GM12864 (cell line): ENCODE results near the gene SRC.

Experiments used
- DNase-seq: peaks from one replicate; pipeline ENCODE4 v3.0.0-alpha.2; 2011; ENCODE audit warnings: low read depth
- H3K4me3 ChIP-seq: 2 replicates; pipeline ENCODE4 v1.5.1; 2011; ENCODE audit warnings: mild to moderate bottlenecking, low read depth, low read length, control low read depth
- CTCF ChIP-seq: IDR thresholded peaks from 2 replicates; pipeline ENCODE4 v1.5.1; 2011; ENCODE audit warnings: low read depth, mild to moderate bottlenecking, moderate library complexity, low read length, control low read depth, inconsistent platforms; ENCODE audit errors: missing control alignments

Gene SRC

DNA sequence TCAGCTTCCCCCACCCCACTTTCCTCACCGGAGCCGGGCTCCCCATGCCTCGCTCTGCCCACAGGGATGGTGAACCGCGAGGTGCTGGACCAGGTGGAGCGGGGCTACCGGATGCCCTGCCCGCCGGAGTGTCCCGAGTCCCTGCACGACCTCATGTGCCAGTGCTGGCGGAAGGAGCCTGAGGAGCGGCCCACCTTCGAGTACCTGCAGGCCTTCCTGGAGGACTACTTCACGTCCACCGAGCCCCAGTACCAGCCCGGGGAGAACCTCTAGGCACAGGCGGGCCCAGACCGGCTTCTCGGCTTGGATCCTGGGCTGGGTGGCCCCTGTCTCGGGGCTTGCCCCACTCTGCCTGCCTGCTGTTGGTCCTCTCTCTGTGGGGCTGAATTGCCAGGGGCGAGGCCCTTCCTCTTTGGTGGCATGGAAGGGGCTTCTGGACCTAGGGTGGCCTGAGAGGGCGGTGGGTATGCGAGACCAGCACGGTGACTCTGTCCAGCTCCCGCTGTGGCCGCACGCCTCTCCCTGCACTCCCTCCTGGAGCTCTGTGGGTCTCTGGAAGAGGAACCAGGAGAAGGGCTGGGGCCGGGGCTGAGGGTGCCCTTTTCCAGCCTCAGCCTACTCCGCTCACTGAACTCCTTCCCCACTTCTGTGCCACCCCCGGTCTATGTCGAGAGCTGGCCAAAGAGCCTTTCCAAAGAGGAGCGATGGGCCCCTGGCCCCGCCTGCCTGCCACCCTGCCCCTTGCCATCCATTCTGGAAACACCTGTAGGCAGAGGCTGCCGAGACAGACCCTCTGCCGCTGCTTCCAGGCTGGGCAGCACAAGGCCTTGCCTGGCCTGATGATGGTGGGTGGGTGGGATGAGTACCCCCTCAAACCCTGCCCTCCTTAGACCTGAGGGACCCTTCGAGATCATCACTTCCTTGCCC, 57.4 kb downstream of the SRC start:
- no peak for DNase-seq
- no peak for TF ChIP-seq CTCF
- H3K4me3 ChIP-seq = no peak overlapping the region

- no peak for DNase-seq
- no peak for TF ChIP-seq CTCF
Measured at GRCh38 chr20:37404461-37404890, 58.5 kb downstream of the SRC start.

DNA sequence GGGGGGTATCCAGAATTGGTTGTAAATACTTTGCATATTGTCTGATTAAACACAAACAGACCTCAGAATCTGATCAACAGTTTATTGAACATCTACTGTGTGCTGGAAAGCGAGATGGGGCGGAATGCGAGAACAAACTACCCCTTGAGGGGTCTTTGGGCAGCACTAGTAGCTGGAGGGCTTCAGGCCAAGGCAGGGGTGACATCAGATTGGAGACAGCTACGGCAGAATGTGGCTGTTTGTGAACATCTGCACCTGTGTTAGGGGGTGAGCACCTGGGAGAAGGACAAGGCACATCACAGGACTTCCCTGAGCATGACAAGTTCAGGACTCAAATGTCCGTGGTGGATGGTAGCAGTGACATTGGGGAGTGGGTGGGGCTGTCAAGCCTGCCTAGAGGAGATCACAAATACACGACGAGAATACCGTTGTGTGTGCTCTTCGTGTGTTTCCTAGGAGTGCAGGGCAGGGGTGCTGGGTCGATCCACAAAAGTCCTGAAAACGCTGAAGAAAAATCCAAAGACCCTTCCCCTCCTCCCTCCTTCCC, 59.5 kb downstream of the SRC start:
- no peak overlapping the region for H3K4me3 ChIP-seq
- no peak for TF ChIP-seq CTCF
- no peak for DNase-seq

More at GRCh38 chr20:37404461-37404890, 58.5 kb downstream of the SRC start:
- H3K4me3 ChIP-seq = no peak overlapping the region

GRCh38 chr20:37406010-37406998, 60.4 kb downstream of the SRC start:
- no peak for DNase-seq
- H3K4me3 ChIP-seq = peak overlapping the region; percentile 36

GRCh38 chr20:37407019-37407566, 61.2 kb downstream of the SRC start:
- peak overlapping the region; percentile 36; the same call in 1 of the 2 replicates for H3K4me3 ChIP-seq
- no peak for DNase-seq
- TF ChIP-seq CTCF = no peak

More at GRCh38 chr20:37406010-37406998, 60.4 kb downstream of the SRC start:
- TF ChIP-seq CTCF = no peak

DNA sequence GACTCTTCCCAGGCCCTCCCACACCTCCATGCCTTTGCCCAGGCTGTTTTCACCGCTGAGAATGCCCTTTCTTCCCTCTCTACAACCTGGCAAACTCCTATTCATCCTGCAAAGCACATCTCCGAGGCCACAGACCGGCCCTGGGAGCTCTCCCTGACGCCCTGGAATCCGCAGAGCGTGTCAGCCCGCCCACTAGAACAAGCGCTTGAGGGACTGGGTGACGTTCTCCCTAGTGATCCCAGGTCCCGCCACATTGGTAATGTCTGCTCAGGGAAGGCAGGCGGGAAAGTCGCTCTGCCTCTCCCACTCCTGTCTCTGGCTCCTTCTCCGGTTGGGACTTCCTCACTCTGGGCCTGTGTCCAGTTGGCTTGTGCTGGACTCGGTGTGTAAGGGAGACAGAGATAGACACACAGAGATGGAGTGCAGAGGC, 61.6 kb downstream of the SRC start:
- no peak overlapping the region for H3K4me3 ChIP-seq
- TF ChIP-seq CTCF = no peak
- no peak for DNase-seq
